ENCODE data around the gene CYP19A1.
A peak's percentile ranks its signal among the peaks of the same experiment; 100 is the strongest.

Gene CYP19A1

GRCh38 chr15:51200792-51201191 is 137.6 kb downstream of the CYP19A1 start:
- H3K4me1 ChIP-seq = peaks cover 0 to 21% (median 6%) of the 10 kb centered on the region in 10 experiments; a peak in 11 of 20 replicates
- no peaks in the 10 kb centered on the region for H4K20me1 ChIP-seq
- no peak overlapping the region for H3K27ac ChIP-seq
- no peaks in the 10 kb centered on the region for H3K36me3 ChIP-seq
- no peaks in the 10 kb centered on the region for H3K9me3 ChIP-seq (replicated peaks in 1 of 11)
- no peak overlapping the region for H3K4me3 ChIP-seq
- no peak for TF ChIP-seq Cebpa-rat (IDR thresholded peaks at IDR 0.05)
- H3K4me2 ChIP-seq = no peak overlapping the region
- no peak overlapping the region for H3K9ac ChIP-seq
- H3K27me3 ChIP-seq = no peaks in the 10 kb centered on the region; a peak in 1 of 22 replicates

- Histone ChIP-seq H3K4me1 (peaks cover 0 to 21% (median 6%) of the 10 kb centered on the region in 10 experiments; a peak in 11 of 20 replicates), H3K36me3 (no peaks in the 10 kb centered on the region), H3K27me3 (no peaks in the 10 kb centered on the region; a peak in 1 of 22 replicates), H3K4me2 (no peak overlapping the region), H3K9ac (no peak overlapping the region), H3K4me3 (no peak overlapping the region), H4K20me1 (no peaks in the 10 kb centered on the region), H3K27ac (no peak overlapping the region), H3K9me3 (replicated peaks in 1 of 11) (no peaks in the 10 kb centered on the region)
- no peak for TF ChIP-seq Cebpa-rat (IDR thresholded peaks at IDR 0.05)
Measured at GRCh38 chr15:51199541-51199940, 138.9 kb downstream of the CYP19A1 start.

GRCh38 chr15:51198701-51199232 is 139.6 kb downstream of the CYP19A1 start:
- Histone ChIP-seq H3K9ac (no peak overlapping the region), H3K9me3 (replicated peaks in 1 of 11) (no peaks in the 10 kb centered on the region), H3K4me3 (no peak overlapping the region), H3K27ac (no peak overlapping the region), H3K4me1 (peaks cover under 1 to 21% (median 7%) of the 10 kb centered on the region in 10 experiments; a peak in 18 of 20 replicates), H3K27me3 (peaks cover 0 to 4% (median under 1%) of the 10 kb centered on the region in 11 experiments; a peak in 9 of 22 replicates), H3K4me2 (peak overlapping the region in 5 of 11 experiments; percentile 1 to 31 (median 19); a peak in 4 of 22 replicates), H3K36me3 (no peaks in the 10 kb centered on the region), H4K20me1 (no peaks in the 10 kb centered on the region)
- no peak for TF ChIP-seq Cebpa-rat (IDR thresholded peaks at IDR 0.05)

- Histone ChIP-seq H4K20me1 (no peaks in the 10 kb centered on the region), H3K4me2 (no peak overlapping the region), H3K36me3 (no peaks in the 10 kb centered on the region), H3K4me3 (no peak overlapping the region), H3K9ac (no peak overlapping the region), H3K9me3 (replicated peaks in 1 of 11) (no peaks in the 10 kb centered on the region), H3K27ac (no peak overlapping the region), H3K4me1 (peaks cover 8 to 40% (median 15%) of the 10 kb centered on the region in 10 experiments; a peak in 19 of 20 replicates), H3K27me3 (peaks cover 0 to 13% (median 11%) of the 10 kb centered on the region in 11 experiments; a peak in 13 of 22 replicates)
- TF ChIP-seq Cebpa-rat (IDR thresholded peaks at IDR 0.05) = no peak
Measured at GRCh38 chr15:51195459-51195858, 142.9 kb downstream of the CYP19A1 start.

GRCh38 chr15:51193979-51194378 is 144.4 kb downstream of the CYP19A1 start:
- Histone ChIP-seq H3K36me3 (no peaks in the 10 kb centered on the region), H3K4me1 (peaks cover 8 to 53% (median 22%) of the 10 kb centered on the region in 10 experiments; a peak in 19 of 20 replicates), H3K27ac (no peak overlapping the region), H3K9me3 (replicated peaks in 1 of 11) (no peaks in the 10 kb centered on the region), H3K9ac (peak overlapping the region in 2 of 11 experiments; percentile 12 to 26; a peak in 2 of 22 replicates), H3K4me3 (no peak overlapping the region), H3K4me2 (peak overlapping the region in 10 of 11 experiments; percentile 37 to 85 (median 62); a peak in 12 of 22 replicates), H4K20me1 (no peaks in the 10 kb centered on the region), H3K27me3 (peaks cover 0 to 13% (median 11%) of the 10 kb centered on the region in 11 experiments; a peak in 13 of 22 replicates)
- no peak for TF ChIP-seq Cebpa-rat (IDR thresholded peaks at IDR 0.05)

- peak overlapping the region in 3 of 11 experiments; percentile 12 to 33 (median 26); a peak in 4 of 22 replicates for H3K9ac ChIP-seq
- peak overlapping the region; percentile 28 to 85 (median 61) for H3K4me2 ChIP-seq
- H3K4me3 ChIP-seq = peak overlapping the region in 2 of 10 experiments; percentile 0 to 17; a peak in 1 of 20 replicates
- H4K20me1 ChIP-seq = no peaks in the 10 kb centered on the region
- peaks cover 0 to 13% (median 11%) of the 10 kb centered on the region in 11 experiments; a peak in 12 of 22 replicates for H3K27me3 ChIP-seq
- peaks cover 8 to 53% (median 21%) of the 10 kb centered on the region in 10 experiments; a peak in 19 of 20 replicates for H3K4me1 ChIP-seq
- no peak overlapping the region; a peak in 2 of 22 replicates for H3K27ac ChIP-seq
- H3K9me3 ChIP-seq (replicated peaks in 1 of 11) = no peaks in the 10 kb centered on the region
- no peak for TF ChIP-seq Cebpa-rat (IDR thresholded peaks at IDR 0.05)
- no peaks in the 10 kb centered on the region for H3K36me3 ChIP-seq
Measured at GRCh38 chr15:51193526-51193925, 144.9 kb downstream of the CYP19A1 start.

GRCh38 chr15:51192521-51193280 is 145.7 kb downstream of the CYP19A1 start:
- Histone ChIP-seq H3K36me3 (no peaks in the 10 kb centered on the region), H3K4me3 (no peak overlapping the region), H3K9me3 (replicated peaks in 1 of 11) (no peaks in the 10 kb centered on the region), H3K4me1 (peaks cover 14 to 60% (median 28%) of the 10 kb centered on the region in 10 experiments), H3K4me2 (peak overlapping the region in 10 of 11 experiments; percentile 28 to 85 (median 62); a peak in 18 of 22 replicates), H4K20me1 (no peaks in the 10 kb centered on the region), H3K27ac (no peak overlapping the region; a peak in 1 of 22 replicates), H3K9ac (no peak overlapping the region), H3K27me3 (peaks cover 0 to 13% (median 11%) of the 10 kb centered on the region in 11 experiments; a peak in 12 of 22 replicates)
- TF ChIP-seq Cebpa-rat (IDR thresholded peaks at IDR 0.05) = no peak

GRCh38 chr15:51191766-51192165 is 146.6 kb downstream of the CYP19A1 start:
- Histone ChIP-seq H3K27ac (no peak overlapping the region), H3K36me3 (no peaks in the 10 kb centered on the region), H3K9ac (no peak overlapping the region), H3K27me3 (peaks cover 0 to 13% (median 11%) of the 10 kb centered on the region in 11 experiments; a peak in 12 of 22 replicates), H3K4me1 (peaks cover 24 to 70% (median 37%) of the 10 kb centered on the region in 10 experiments), H3K4me3 (no peak overlapping the region), H4K20me1 (no peaks in the 10 kb centered on the region), H3K4me2 (peak overlapping the region in 3 of 11 experiments; percentile 70 to 80 (median 71); a peak in 5 of 22 replicates), H3K9me3 (replicated peaks in 1 of 11) (no peaks in the 10 kb centered on the region)
- no peak for TF ChIP-seq Cebpa-rat (IDR thresholded peaks at IDR 0.05)

Measured in BLaER1 treated with 17β-estradiol and CSF1 and Interleukin-3, amounts not matched to agents 10 nM and 100 nM (cell line).